HPDE6-E6E7 (cell line): ENCODE data around the gene TIGD1.
"Not testable (repeated sequence)": the region's sequence is repeated elsewhere in the genome, so short reads cannot be mapped to it uniquely, and the experiment has no call there.

ENCODE experiments used
- DNase-seq: peaks from one replicate; pipeline ENCODE4 v3.0.0; 2011; ENCODE audit warnings: missing footprints; ENCODE audit errors: extremely low spot score

TIGD1 gene

DNA sequence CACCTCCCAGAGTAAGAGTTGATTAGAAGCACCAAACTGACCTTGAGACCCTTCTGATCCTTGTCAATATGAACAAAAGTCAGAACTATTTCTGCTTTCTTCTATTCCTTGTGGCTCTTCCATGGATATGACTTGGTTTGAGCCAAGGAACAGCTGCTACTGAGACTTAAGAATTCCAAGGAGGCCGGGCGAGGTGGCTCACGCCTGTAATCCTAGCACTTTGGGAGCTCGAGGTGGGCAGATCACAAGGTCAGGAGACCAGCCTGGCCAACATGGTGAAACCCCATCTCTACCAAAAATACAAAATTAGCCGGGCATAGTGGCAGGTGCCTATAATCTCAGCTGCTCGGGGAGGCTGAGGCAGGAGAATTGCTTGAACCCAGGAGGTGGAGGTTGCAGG, 20.1 kb upstream of the TIGD1 start:
- not testable (repeated sequence) for DNase-seq

DNA sequence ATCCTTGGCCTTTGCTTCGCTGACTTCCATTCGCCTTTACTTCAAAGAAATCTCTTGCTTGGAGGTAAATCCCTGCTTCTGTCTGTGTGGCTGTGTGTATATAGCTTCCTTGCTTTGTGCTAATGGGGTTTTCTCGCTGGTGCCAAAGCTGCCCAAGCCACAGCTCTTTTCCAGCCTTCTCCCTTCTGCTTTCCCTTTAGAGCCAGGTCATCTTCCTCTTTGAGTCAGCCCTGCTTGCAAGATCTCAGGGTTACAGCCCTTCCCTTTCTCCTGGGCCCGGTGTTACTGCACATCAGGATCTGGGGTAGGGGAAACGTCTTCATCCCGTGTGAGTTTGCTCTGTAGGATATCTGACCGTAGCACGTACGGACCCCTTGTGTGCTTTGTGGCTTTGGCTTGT, 19.2 kb upstream of the TIGD1 start:
- DNase-seq, result no peak

DNA sequence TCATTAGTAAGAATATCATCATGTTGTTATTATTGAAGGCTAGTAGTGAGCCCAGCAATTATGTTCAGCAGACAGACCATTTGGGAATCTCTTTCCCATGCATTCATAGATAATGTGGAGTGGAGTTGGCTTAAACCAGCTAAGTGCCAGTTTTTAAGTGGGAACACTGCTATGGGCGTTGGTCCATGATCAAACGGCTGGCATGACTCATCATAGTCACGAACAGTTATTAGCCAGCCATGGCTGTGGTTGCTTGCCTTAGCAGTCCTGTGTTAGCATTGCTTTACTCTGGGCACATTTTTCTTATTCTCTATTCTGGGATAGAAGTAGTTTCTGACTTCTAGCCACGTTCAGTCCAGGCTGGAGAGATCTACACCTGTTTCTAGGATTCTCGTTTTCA, 17.8 kb upstream of the TIGD1 start:
- no peak for DNase-seq

DNA sequence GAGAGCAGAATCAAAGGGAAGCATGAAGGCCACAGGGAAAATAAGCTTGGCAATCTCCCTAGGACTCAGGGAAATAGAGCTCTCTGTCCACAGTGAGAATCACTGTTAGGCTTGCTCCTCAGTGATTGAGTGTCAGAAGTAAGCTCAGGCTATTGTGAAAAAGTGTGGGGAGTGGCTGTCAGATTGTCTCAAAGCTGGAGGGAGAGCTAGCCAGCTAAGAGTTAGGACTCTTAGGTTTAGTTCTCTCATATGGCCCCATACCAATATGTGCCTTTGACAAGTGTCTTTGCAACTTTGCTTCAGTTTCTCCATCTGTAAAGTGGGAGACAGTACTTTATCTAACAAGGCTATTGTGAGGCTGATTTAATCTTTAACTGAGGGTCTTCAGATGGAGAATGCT, 17.4 kb upstream of the TIGD1 start:
- DNase-seq, result no peak

DNA sequence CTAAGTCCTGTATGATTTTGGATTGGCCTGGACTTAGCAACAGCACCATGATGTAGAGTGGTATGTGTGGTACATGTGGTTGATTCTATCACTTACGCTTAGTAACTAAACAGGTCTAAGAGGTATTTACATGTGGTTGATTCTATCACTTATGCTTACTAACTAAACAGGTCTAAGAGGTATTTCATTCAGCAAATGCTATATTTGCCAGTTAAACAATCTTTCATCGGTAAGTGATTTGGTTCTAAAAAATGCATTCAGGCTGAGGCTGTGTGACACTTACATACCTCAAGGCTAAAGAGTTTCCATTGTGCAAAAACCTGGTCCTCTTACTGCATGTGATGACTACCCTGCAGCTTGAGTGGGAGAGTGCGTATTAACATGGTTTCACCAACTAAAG, 13.2 kb upstream of the TIGD1 start:
- DNase-seq, result no peak

DNA sequence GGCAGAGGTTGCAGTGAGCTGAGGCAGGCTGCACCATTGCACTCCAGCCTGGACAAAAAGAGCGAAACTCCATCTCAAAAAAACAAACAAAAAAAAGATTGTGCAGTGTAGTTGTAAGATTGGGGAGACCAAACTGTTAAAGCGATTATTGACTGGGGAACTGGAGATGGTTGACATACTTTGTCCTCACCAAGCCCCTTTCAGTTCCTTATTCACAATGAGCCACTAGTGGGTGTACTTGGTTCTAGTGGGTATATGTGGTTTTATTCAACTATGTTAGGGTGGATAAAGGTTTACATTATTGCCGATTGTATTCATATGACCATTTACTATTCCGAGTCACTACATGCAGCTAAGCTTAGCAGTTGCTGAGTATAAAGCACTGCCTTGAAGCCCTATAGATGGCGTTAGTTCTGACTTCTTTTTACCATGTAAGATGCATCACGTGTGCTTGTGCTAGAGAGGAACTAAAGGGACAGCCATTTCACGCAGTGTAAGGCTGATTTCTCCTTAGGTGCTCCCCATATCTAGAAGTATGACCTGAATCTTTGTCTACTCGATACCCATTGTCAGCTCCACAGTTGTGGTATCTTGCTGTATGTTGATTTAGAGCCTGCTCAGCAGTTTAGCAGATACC, 12.3 kb upstream of the TIGD1 start:
- no peak for DNase-seq

DNA sequence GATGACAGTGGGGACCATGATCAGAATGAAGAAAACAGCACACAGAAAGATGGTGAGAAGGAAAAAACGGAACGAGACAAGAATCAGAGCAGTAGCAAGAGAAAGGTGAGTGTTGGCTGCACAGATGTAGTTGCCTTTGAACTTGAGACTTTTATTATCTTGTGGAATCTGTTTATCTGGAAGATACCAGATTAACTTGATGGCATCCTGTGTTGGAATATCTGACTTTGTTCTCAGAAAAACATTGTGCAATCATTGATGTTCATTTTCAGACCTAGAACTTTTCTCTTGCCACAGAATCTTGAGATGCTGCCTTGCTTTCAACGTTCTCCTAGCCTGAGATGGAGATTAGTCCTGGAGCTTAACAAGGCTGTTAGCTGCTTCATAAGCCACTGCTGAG, 6.1 kb upstream of the TIGD1 start:
- DNase-seq, result no peak

DNA sequence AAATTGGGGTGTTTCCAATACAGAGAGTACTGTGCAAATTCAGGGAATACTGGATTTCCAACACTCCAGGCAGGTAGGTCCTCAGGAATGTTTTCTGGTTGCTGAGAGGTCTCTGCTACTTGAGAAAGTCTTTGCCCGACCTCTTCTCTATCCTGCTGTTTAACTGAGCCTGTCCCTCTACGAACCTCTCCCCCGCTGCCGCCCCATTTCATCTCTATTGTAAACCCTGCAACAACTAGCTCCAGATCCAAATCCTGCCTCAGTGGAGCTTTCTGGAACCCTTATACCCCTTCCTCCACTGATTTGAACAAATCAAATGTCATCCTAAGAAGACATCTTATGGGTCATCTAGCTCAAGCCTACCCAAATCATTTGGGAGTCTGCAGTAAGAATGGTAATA, 1.4 kb upstream of the TIGD1 start:
- no peak for DNase-seq

DNA sequence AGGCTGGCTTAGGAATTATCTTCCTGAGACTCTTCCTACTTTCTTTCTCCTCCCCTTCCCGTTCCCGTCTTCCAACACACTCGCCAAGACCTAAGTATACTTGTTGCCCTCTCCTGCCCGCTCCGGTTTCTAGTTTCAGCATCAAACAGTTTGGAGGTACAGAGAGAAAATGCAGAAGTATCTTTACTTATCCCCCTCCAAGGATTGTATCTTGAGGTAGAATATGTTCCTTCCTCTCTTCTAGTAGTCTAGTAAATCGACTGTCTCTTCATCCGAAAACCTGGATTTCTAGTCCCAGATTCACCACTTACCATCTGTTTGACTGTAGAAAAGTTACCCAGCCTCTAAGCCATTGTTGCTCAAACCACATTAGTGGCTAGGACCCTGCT, 887 bp upstream of the TIGD1 start:
- DNase-seq, result no peak

DNA sequence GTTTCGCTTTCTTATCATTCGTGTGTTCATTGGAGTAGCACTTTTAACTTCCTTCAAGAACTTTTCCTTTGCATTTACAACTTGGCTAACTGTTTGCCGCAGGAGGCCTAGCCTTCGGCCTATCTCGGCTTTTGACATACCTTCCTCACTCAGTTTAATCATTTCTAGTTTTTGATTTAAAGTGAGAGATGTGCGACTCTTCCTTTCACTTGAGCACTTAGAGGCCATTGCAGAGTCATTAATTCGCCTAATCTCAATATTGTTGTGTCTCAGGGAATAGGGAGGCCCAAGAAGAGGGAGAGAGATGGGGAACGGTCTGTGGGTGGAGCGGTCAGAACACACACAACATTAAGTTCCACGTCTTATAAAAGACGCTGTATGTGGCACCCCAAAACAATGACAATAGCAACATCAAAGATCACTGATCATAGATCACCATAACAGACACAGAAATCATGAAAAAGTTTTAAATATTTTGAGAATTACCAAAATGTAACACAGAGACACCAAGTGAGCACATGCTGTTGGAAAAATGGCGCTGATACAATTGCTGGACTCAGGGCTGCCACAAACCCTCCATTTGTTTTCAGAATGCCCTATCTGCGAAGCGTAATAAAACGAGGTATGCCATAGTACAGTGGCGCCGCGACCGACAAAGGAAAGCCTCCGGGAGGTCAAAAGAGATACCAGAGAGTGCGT, 553 bp downstream of the TIGD1 start:
- no peak for DNase-seq

DNA sequence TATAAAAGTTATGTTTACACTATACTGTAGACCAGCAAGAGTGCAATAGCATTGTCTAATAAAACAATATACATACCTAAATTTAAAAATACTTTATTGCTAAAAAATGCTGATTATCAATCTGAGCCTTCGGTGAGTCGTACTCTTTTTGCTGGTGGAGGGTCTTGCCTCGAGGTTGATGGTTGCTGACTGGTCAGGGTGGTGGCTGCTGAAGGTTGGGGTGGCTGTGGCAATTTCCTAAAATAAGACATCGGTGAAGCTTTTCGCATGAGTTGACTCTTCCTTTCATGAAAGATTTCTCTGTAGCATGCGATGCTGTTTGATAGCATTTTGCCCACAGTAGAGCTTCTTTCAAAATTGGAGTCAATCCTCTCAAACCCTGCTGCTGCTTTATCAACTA, 2.4 kb downstream of the TIGD1 start:
- DNase-seq, result no peak

DNA sequence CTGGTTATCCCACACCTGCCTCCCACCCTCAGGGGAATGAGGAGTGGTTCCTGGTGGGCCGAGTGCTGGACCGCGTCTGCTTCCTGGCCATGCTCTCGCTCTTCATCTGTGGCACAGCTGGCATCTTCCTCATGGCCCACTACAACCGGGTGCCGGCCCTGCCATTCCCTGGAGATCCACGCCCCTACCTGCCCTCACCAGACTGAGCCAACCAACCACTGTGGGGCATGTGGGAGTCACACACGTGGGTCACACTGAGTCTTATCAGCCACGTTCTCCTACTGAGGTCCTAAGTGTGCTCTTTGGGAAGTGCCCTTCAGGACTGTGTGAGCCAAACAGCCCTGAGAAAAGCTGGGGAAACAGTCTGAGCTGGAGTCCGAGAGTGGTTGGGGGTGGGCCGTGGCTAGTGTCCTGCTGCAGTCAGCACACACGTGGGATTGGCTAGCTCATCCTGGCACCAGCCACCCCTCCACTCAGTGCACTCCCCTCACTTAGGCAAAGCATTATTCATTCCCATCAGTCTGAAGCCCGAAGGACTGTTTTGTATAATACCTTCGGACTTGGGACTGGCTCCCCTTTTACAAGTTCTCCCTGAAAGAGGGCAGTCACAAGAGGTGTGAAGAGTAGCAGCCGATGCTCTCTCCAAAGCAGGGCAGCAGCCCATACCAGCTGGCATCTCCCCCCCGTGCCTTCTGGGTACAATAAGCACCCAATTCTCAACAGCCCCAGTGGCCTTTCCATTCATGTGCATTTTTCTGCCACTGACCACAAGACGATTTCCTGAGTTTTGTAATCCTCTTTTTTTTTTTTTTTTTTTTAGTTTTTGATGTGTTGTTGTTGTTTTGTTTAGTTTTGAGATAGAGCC, 4.6 kb downstream of the TIGD1 start:
- DNase-seq, result no peak

DNA sequence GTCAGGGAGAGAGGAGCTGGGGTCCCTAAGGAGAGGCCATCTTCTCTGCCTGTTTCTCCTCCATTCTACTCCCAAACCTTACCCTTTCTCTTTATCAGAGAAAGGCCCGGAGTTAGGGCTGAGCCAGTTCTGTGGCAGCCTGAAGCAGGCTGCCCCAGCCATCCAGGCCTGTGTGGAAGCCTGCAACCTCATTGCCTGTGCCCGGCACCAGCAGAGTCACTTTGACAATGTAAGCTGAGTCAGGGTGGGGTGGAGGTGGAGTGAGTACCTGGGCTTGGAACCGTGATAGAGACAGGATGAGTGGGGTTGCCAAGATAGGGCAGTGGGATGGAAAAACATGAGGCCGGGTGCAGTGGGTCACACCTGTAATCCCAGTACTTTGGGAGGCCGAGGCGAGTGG, 5.7 kb downstream of the TIGD1 start:
- no peak for DNase-seq

DNA sequence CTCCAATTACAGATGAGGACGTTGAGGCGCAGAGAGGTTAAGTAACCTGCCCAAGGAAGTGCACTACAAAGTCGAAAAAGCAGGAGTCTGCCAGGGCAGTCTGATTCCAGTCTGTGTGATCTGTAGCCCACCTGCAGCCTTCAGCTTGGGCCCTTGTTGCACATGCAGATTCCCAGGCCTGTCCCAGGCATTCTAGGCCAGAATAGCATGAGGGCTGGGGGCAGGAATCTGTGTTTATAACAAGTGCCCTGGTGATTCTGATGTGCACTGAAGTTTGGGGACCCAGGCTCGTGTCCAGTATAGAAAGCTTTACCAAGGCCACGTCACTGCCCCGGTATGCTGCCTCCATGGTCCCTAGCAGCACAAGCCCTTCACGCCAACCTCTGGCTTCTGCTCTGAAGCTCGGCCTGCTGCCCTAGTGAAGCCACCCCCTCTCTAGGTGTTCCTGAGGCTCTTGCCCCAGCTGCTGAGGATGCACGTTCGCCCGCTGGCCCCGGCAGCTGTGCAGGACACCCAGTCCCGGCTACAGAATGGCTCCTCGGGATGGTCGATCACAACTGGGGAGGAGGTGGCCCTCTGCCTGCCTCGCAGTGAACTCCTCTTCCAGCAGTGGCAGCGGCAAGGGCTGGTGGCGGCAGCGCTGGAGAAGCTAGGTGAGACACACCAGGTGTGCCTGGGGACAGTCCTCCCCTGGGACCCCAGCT, 6.3 kb downstream of the TIGD1 start:
- DNase-seq, result no peak

DNA sequence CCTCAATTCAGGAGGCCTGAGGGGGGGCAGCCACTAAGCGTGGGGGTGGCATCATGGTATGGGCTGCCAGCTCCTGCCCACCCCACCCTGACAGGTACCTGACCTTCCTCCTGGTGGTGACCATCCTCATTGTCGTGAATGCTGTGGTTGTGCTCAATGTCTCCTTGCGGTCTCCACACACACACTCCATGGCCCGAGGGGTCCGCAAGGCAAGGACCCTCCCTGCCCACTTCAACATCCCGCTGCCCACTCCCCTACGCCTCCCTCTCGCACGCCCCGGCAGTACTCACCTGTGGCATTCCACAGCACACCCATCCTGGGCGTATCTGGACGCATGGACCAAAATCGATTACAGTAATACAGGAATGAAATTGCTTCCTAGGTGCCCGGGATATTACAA, 6.9 kb downstream of the TIGD1 start:
- DNase-seq, result no peak

DNA sequence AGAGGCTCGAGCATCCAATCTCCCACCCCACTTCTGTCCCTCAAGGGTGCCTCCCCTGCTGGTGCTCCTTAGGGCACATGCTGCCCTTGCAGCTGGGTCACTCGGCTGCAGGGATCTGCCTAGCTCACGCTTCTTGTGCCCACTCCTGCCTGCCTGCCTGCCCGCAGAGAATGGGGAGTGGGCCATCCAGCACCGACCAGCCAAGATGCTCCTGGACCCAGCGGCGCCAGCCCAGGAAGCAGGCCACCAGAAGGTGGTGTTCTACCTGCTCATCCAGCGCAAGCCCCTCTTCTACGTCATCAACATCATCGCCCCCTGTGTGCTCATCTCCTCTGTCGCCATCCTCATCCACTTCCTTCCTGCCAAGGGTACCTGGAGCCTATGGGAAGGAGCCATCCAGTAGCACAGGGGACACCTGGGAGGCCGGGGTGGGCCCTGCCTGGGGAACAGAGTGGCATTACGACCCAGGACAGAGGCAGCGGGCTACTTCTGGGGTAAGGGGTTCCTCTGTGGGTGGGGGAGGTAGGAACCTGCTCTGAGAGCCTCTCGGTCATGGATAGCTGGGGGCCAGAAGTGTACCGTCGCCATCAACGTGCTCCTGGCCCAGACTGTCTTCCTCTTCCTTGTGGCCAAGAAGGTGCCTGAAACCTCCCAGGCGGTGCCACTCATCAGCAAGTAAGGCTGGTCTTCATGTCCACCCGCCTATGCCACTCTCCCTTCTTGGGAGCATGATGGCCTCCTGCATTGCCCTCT, 7.5 kb downstream of the TIGD1 start:
- no peak for DNase-seq

DNA sequence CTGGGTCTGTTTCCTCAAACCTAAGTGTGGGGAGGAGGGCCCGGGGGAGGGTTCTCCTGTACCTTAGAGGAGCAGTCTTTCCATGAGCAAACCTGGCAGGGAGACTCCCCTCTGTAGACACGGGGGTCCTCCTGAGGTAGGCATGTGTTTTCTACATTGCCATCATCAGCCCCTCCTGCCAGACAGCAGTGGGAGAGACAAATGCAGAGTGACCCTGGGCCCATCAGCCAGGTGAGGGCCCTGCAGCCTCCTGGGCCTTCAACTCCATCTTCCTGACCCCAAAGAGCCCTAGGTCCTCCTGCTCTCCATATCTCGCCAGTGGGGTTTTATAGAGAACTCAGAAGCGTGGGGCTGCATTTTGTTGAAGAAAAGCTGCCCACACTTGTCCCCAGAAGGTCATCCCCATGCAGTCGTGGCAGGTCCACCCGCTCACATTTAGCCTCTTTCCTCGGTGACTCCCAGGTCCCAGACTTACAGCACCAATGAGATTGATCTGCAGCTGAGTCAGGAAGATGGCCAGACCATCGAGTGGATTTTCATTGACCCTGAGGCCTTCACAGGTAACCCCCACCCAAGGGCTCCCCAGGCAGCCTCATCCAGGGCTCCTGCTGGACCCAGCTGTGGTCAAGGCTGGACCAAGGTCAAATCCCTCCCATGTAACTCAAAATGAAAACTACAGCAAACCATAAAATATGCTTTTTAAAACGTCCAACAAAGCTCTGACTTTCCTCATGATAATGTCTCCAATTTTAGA, 8.2 kb downstream of the TIGD1 start:
- no peak for DNase-seq

DNA sequence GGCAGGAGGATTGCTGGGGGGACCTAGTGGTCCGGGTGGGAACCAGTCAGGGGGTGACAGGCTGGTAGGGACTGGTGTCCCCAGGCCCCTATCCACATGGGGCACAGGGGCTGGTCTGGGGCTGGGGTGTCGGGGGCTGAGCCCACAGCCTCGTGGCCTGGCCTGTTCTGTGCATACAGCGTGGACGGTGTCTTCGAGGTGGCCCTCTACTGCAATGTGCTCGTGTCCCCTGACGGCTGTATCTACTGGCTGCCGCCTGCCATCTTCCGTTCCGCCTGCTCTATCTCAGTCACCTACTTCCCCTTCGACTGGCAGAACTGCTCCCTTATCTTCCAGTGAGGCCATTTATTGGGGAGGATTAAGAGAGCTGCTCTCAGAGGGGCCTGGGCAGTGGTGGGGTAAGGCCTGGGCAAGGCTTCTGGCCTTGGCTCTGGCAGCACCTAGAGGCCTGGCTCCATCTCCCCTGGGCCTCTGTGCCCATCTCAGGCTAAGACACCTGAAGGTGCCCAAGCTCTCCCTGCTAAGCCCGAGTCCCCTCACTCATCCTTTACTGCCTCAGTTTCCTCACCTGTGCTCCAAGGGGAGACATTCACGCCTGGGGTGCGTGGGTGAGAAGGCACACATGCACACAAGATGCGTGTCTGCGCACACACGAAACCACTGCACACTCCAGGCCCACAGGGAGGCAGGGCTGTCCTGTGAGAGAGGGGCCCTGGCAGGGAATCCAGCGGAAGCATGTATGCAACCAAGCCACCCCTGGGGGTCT, 9.0 kb downstream of the TIGD1 start:
- no peak for DNase-seq

DNA sequence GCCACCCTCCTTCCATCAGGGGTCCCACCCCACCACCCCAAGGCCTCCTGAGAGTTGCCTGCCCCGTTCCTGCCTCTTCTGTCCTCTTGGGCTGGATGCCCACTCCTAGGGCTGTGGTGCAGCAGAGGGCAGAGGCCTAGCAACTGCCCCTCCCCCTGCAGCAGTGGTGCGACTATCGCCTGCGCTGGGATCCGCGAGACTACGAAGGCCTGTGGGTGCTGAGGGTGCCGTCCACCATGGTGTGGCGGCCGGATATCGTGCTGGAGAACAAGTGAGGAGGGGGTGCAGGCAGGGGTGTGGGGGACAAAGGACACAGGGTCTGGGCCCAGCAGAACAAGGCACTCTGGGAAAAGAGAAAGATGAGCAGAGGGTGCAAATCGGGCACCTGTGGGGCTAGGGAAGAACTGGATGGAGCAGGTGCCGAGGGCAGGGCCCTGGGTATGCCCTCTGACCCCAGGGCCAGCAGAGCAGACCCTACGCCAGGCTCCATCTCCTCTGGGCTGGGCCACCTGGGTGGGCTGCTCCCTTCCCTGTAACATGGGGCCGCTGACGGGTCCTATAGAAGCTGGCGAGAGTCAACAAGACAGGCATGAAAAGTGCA, 9.8 kb downstream of the TIGD1 start:
- DNase-seq, result no peak
